Vagina (tissue), 2 donors: ENCODE results near the gene SLC16A12. TPM values are rescaled to one million over a fixed set of nuclear protein-coding genes. Genes with fewer than 3 reads are reported as not detected.

ENCODE experiments used
- DNase-seq, 2 donors: peaks; one replicate each; pipeline ENCODE4 v3.0.0-alpha.2; 2017; ENCODE audit errors: extremely low spot score in 2 of 2
- H3K27ac ChIP-seq: fragments of 200-600 bp; sonication (generic); one replicate; pipeline ENCODE4 v1.5.1; 2019
- H3K27me3 ChIP-seq: fragments of 200-600 bp; sonication (generic); one replicate; pipeline ENCODE4 v1.5.1; 2019
- H3K36me3 ChIP-seq, 2 donors: fragments of 200-600 bp; sonication (generic); one replicate each; pipeline ENCODE4 v1.5.1; 2017 to 2019
- H3K4me1 ChIP-seq: fragments of 200-600 bp; sonication (generic); one replicate; pipeline ENCODE4 v1.5.1; 2019
- H3K4me3 ChIP-seq, 2 donors: fragments of 200-600 bp; sonication (generic); 1 replicate in 1 of 2; 2 replicates in 1 of 2; pipeline ENCODE4 v1.5.1; 2016 to 2019
- H3K9me3 ChIP-seq: fragments of 200-600 bp; sonication (generic); one replicate; pipeline ENCODE4 v1.5.1; 2019
- POLR2A ChIP-seq, 2 donors: fragments of 450-650 bp; IDR thresholded peaks; one replicate each; pipeline ENCODE4 v1.6.1; 2017; ENCODE audit warnings: antibody characterized with exemption in 2 of 2, mild to moderate bottlenecking in 2 of 2, moderate library complexity in 2 of 2
- POLR2AphosphoS5 ChIP-seq, 2 donors: sonication (generic); formaldehyde crosslinking; IDR thresholded peaks; one replicate each; pipeline ENCODE4 v1.9.0; 2017; ENCODE audit warnings: antibody characterized with exemption in 2 of 2, mild to moderate bottlenecking in 2 of 2, low read depth in 1 of 2; ENCODE audit not compliant: insufficient read depth in 1 of 2
- intact Hi-C: fragments of 100-400 bp; cut with DNase I; formaldehyde crosslinking; loops from one replicate; pipeline ENCODE4 v1.15.1; 2023
- total RNA-seq: library from RNA; depleted of rRNA; stranded (reverse); fragments of >200 nt; gene quantifications from one replicate; pipeline ENCODE4 v1.2.3, GENCODE V29; 2016
- TF ChIP-seq, protein P1 (sequence below), 3 experiments: fragments of 450-650 bp in 2 of 3; fragments of 200-600 bp in 1 of 3; sonication (generic) in 1 of 3; IDR thresholded peaks; one replicate each; pipeline ENCODE4 v1.5.1; 2017 to 2019; ENCODE audit warnings: antibody characterized with exemption in 3 of 3, mild to moderate bottlenecking in 2 of 3, moderate library complexity in 2 of 3

Gene SLC16A12
- total RNA-seq, 1 donor from 2014 or later, result 3.7 TPM

DNA sequence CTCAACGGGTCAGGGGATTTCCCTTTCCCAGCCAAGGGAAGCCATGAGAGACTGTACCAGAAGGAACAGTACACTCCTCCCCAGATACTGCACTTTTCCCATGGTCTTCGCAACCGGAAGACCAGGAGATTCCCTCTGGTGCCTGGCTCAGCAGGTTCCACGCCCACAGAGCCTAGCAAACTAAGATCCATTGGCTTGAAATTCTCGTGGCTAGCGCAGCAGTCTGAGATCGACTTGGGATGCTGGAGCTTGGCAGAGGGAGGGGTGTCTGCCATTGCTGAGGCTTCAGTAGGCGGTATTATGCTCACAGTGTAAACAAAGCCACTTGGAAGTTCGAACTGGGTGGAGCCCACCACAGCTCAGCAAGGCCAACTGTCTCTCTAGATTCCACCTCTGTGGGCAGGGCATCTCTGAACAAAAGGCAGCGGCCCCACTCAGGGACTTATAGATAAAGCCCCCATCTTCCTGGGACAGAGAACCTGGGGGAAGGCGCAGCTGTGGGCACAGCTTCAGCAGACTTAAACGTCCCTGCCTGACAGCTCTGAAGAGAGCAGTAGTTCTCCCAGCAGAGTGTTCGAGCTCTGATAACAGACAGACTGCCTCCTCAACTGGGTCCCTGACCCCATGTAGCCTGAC, 29.6 kb downstream of the SLC16A12 start:
- no peak for DNase-seq
- H3K36me3 ChIP-seq, result no peaks in the 10 kb centered on the region
- H3K27ac ChIP-seq, result no peak overlapping the region
- no peak overlapping the region for H3K4me3 ChIP-seq
- no peak for TF ChIP-seq POLR2A (IDR thresholded peaks at IDR 0.05)
- TF ChIP-seq, protein P1, sequence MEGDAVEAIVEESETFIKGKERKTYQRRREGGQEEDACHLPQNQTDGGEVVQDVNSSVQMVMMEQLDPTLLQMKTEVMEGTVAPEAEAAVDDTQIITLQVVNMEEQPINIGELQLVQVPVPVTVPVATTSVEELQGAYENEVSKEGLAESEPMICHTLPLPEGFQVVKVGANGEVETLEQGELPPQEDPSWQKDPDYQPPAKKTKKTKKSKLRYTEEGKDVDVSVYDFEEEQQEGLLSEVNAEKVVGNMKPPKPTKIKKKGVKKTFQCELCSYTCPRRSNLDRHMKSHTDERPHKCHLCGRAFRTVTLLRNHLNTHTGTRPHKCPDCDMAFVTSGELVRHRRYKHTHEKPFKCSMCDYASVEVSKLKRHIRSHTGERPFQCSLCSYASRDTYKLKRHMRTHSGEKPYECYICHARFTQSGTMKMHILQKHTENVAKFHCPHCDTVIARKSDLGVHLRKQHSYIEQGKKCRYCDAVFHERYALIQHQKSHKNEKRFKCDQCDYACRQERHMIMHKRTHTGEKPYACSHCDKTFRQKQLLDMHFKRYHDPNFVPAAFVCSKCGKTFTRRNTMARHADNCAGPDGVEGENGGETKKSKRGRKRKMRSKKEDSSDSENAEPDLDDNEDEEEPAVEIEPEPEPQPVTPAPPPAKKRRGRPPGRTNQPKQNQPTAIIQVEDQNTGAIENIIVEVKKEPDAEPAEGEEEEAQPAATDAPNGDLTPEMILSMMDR (IDR thresholded peaks at IDR 0.05), result no peak
- no peak for TF ChIP-seq POLR2AphosphoS5 (IDR thresholded peaks at IDR 0.05; ENCODE audit: insufficient read depth in 1 of 2, low read depth in 1 of 2)
- intact Hi-C loops, result no loop called here
- no peaks in the 10 kb centered on the region for H3K9me3 ChIP-seq
- no peaks in the 10 kb centered on the region for H3K27me3 ChIP-seq
- H3K4me1 ChIP-seq, result no peaks in the 10 kb centered on the region

DNA sequence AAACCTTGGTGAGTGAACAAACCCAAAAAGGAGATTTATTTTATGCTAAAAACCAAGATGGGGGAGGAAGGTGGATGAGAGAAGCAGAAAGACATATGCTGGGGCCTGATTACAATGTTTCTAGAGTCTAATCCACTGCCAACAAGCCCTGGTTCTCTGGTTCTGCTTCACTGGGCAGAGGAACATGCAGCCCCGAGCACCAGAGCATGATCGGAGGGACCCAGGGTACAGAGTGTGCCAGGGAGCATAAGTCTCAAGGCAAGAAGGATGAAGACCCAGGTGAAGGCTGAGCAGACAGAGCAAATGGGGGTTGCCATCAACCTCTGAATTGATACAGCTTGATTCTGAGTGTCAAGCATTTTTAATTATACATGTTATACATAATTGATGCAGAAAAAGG, 30.7 kb downstream of the SLC16A12 start:
- no peaks in the 10 kb centered on the region for H3K4me1 ChIP-seq
- DNase-seq, result no peak
- H3K27me3 ChIP-seq, result no peaks in the 10 kb centered on the region
- H3K36me3 ChIP-seq, result no peaks in the 10 kb centered on the region
- H3K9me3 ChIP-seq, result no peaks in the 10 kb centered on the region
- TF ChIP-seq POLR2A (IDR thresholded peaks at IDR 0.05) (no peak), POLR2AphosphoS5 (IDR thresholded peaks at IDR 0.05; ENCODE audit: insufficient read depth in 1 of 2, low read depth in 1 of 2) (no peak)
- TF ChIP-seq, protein P1 (IDR thresholded peaks at IDR 0.05), result no peak
- H3K4me3 ChIP-seq, result no peak overlapping the region
- H3K27ac ChIP-seq, result no peak overlapping the region
- intact Hi-C loops, result no loop called here

DNA sequence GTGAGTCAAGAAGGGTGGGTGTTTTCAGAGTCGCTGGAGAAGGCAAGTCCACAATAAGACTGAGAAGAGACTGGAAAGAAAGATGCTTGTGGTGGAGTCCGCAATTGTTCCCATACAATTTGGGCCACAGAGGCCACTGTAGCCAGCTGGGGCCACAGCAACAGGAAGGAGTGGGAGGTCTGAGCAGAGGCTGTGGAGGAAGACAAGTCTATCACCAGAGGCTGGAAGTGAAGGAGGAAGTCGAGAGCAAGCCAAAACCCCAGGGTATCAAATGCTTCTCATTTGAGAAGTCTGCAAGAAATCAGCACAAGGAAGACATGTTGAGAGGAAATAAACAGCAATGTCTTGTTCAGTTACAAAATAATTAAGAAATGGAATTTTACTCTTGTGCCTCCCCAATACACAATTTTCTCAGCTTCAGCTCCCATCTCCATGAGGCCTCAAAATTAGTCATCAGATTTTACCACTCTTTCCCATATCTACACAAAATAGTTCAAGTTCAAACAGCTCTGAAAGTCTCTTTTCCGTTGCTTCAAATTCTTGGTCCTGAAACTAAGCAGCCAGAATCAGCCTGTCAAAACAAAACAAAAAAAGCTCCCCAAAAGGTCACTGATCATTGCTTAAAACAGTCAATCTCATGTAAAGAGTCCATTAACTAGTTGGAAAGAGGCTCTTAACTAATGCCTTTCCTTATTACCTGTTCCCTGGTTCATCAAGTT, 31.6 kb downstream of the SLC16A12 start:
- H3K36me3 ChIP-seq, result no peaks in the 10 kb centered on the region
- H3K27ac ChIP-seq, result no peak overlapping the region
- TF ChIP-seq POLR2A (IDR thresholded peaks at IDR 0.05), result no peak
- no peaks in the 10 kb centered on the region for H3K9me3 ChIP-seq
- DNase-seq, result no peak
- no peak overlapping the region for H3K4me3 ChIP-seq
- H3K4me1 ChIP-seq, result no peaks in the 10 kb centered on the region
- H3K27me3 ChIP-seq, result no peaks in the 10 kb centered on the region
- intact Hi-C loops, result no loop called here

DNA sequence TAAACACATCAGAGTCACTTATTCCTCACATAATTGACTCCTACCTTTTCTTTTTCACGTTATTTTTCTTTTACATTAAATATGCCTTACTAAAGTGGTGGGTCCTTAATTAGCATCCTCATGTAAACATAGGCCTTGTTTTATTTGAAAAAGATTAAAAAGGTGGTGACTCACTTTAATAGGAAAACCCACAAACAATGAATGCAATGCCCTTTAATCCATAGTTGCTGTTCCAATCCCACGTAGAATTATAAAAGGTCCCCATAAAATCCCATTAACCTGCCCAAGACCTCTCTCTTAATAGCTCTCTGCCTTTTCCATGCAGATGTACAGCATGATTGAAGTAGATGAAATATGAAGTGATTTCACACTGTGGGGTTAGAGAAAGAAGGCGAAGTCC, 32.2 kb downstream of the SLC16A12 start:
- intact Hi-C loops, result no loop called here
- no peak overlapping the region for H3K27ac ChIP-seq
- TF ChIP-seq POLR2AphosphoS5 (IDR thresholded peaks at IDR 0.05; ENCODE audit: insufficient read depth in 1 of 2, low read depth in 1 of 2), result no peak
- no peak for TF ChIP-seq POLR2A (IDR thresholded peaks at IDR 0.05)
- TF ChIP-seq, protein P1 (IDR thresholded peaks at IDR 0.05), result no peak
- no peaks in the 10 kb centered on the region for H3K27me3 ChIP-seq
- no peaks in the 10 kb centered on the region for H3K9me3 ChIP-seq
- no peak for DNase-seq
- H3K4me1 ChIP-seq, result no peaks in the 10 kb centered on the region
- H3K36me3 ChIP-seq, result no peaks in the 10 kb centered on the region
- H3K4me3 ChIP-seq, result no peak overlapping the region

DNA sequence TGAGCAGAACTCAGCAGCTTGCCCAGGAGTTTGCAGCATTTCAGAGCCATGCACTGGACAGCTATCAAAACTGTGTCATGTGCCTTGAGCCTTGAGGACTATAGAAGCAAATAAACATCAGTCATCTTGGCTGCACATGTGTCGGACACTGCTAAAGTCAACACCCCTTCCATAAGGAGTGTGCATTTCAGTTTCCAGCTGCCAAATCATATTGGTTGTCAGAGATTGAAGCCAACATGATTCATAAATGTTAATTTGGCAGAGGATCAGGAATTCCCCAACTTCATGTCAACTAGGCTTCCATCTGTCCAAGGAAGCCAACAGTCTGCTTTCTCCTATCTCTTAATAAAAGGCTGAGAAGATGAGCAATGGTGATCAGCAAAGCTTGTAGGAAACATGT, 32.8 kb downstream of the SLC16A12 start:
- H3K27ac ChIP-seq, result no peak overlapping the region
- intact Hi-C loops, result no loop called here
- no peak for DNase-seq
- H3K4me1 ChIP-seq, result no peaks in the 10 kb centered on the region
- H3K36me3 ChIP-seq, result no peaks in the 10 kb centered on the region
- H3K27me3 ChIP-seq, result no peaks in the 10 kb centered on the region
- TF ChIP-seq POLR2AphosphoS5 (IDR thresholded peaks at IDR 0.05; ENCODE audit: insufficient read depth in 1 of 2, low read depth in 1 of 2) (no peak), POLR2A (IDR thresholded peaks at IDR 0.05) (no peak)
- TF ChIP-seq, protein P1 (IDR thresholded peaks at IDR 0.05), result no peak
- no peak overlapping the region for H3K4me3 ChIP-seq
- no peaks in the 10 kb centered on the region for H3K9me3 ChIP-seq
